GM23338 (cell line): ENCODE results near the gene PAX5. TPM values are rescaled to one million over a fixed set of nuclear protein-coding genes. Genes with fewer than 3 reads are reported as not detected.
A peak's percentile ranks its signal among the peaks of the same experiment; 100 is the strongest.

Experiments used
- ATAC-seq: fragments of 200-7000 bp; cut with Tn5 transposase; 3 replicates; pipeline ENCODE4 v1.9.1; 2020
- DNase-seq: peaks from one replicate; pipeline ENCODE4 v3.0.0-alpha.2; 2015; ENCODE audit warnings: low spot score
- H2AFZ ChIP-seq: fragments of 200-600 bp; sonication (generic); 2 replicates; pipeline ENCODE4 v1.8.0; 2016; ENCODE audit warnings: antibody characterized with exemption, mild to moderate bottlenecking, moderate library complexity
- H3F3A ChIP-seq: fragments of 200-600 bp; sonication (generic); replicated peaks from 2 replicates; pipeline ENCODE4 v1.8.0; 2017; ENCODE audit warnings: antibody characterized with exemption, mixed run types, low read depth
- H3K27ac ChIP-seq: fragments of 200-600 bp; sonication (generic); 2 replicates; pipeline ENCODE4 v1.6.1; 2016; ENCODE audit warnings: low read depth
- H3K27me3 ChIP-seq: fragments of 200-600 bp; sonication (generic); 2 replicates; pipeline ENCODE4 v1.8.0; 2016; ENCODE audit warnings: mild to moderate bottlenecking, mixed run types, moderate library complexity; ENCODE audit not compliant: insufficient read depth
- H3K36me3 ChIP-seq: fragments of 200-600 bp; sonication (generic); 2 replicates; pipeline ENCODE4 v1.8.0; 2016; ENCODE audit warnings: mild to moderate bottlenecking; ENCODE audit not compliant: insufficient read depth
- H3K4me1 ChIP-seq: fragments of 200-600 bp; sonication (generic); 2 replicates; pipeline ENCODE4 v1.8.0; 2016; ENCODE audit warnings: mild to moderate bottlenecking, moderate library complexity; ENCODE audit not compliant: insufficient read depth
- H3K4me2 ChIP-seq: fragments of 200-600 bp; sonication (generic); 2 replicates; pipeline ENCODE4 v1.7.1; 2017; ENCODE audit warnings: mixed run types
- H3K4me3 ChIP-seq: fragments of 200-600 bp; sonication (generic); 2 replicates; pipeline ENCODE4 v1.6.1; 2016; ENCODE audit warnings: mixed run types
- H3K79me2 ChIP-seq: fragments of 200-600 bp; sonication (generic); replicated peaks from 2 replicates; pipeline ENCODE4 v1.8.0; 2017; ENCODE audit warnings: mild to moderate bottlenecking; ENCODE audit not compliant: insufficient read depth
- H3K9me2 ChIP-seq: fragments of 200-600 bp; sonication (generic); 2 replicates; pipeline ENCODE4 v1.8.0; 2017; ENCODE audit not compliant: insufficient read depth
- H4K20me1 ChIP-seq: fragments of 200-600 bp; sonication (generic); replicated peaks from 2 replicates; pipeline ENCODE4 v1.8.0; 2017; ENCODE audit warnings: mild to moderate bottlenecking; ENCODE audit not compliant: insufficient read depth
- H3K27ac Mint-ChIP-seq: 2 replicates; pipeline ENCODE4 v1.8.0; 2020; ENCODE audit warnings: inconsistent platforms, mild to moderate bottlenecking, moderate library complexity, mixed read lengths
- H3K27me3 Mint-ChIP-seq: 3 replicates; pipeline ENCODE4 v1.8.0; 2022; ENCODE audit warnings: low read depth, mild to moderate bottlenecking, moderate library complexity, mixed read lengths, inconsistent platforms; ENCODE audit not compliant: insufficient read depth, poor library complexity
- H3K36me3 Mint-ChIP-seq: 3 replicates; pipeline ENCODE4 v1.8.0; 2021; ENCODE audit warnings: low read depth, mild to moderate bottlenecking, inconsistent platforms, moderate library complexity, mixed read lengths
- H3K4me1 Mint-ChIP-seq: 3 replicates; pipeline ENCODE4 v1.8.0; 2020; ENCODE audit warnings: mild to moderate bottlenecking, inconsistent platforms, mixed read lengths
- H3K4me3 Mint-ChIP-seq: 3 replicates; pipeline ENCODE4 v1.8.0; 2021; ENCODE audit warnings: moderate library complexity, mild to moderate bottlenecking, inconsistent platforms, mixed read lengths
- H3K9me3 Mint-ChIP-seq: 3 replicates; pipeline ENCODE4 v1.8.0; 2020; ENCODE audit warnings: moderate library complexity, mild to moderate bottlenecking, inconsistent platforms, mixed read lengths
- CTCF ChIP-seq, 2 experiments: fragments of 200-600 bp in 1 of 2; sonication (generic) in 1 of 2; conservative IDR thresholded peaks; 2 replicates each; pipeline versions ENCODE4 v1.5.1 to v1.6.1; 2016 to 2017; ENCODE audit warnings: antibody characterized with exemption in 2 of 2, low read depth in 2 of 2, mild to moderate bottlenecking in 2 of 2, moderate library complexity in 1 of 2
- ETS1 ChIP-seq: IDR thresholded peaks from 2 replicates; pipeline ENCODE4 v1.6.1; 2016; ENCODE audit warnings: antibody characterized with exemption
- EZH2 ChIP-seq: fragments of 200-600 bp; sonication (generic); IDR thresholded peaks from one replicate; pipeline ENCODE4 v1.8.0; 2017; ENCODE audit warnings: antibody characterized with exemption, mild to moderate bottlenecking, low read depth; ENCODE audit not compliant: unreplicated experiment
- EZH2phosphoT487 ChIP-seq: fragments of 200-600 bp; sonication (generic); IDR thresholded peaks from one replicate; pipeline ENCODE4 v1.8.1; 2018; ENCODE audit warnings: antibody characterized with exemption; ENCODE audit not compliant: unreplicated experiment
- JUNB ChIP-seq: IDR thresholded peaks from one replicate; pipeline ENCODE4 v1.6.1; 2016; ENCODE audit warnings: antibody characterized with exemption; ENCODE audit not compliant: unreplicated experiment
- NANOG ChIP-seq: IDR thresholded peaks from 2 replicates; pipeline ENCODE4 v1.6.1; 2016; ENCODE audit warnings: antibody characterized with exemption, borderline replicate concordance
- POLR2AphosphoS5 ChIP-seq: IDR thresholded peaks from 2 replicates; pipeline ENCODE4 v1.6.1; 2016; ENCODE audit warnings: antibody characterized with exemption, low read depth
- REST ChIP-seq: IDR thresholded peaks from one replicate; pipeline ENCODE4 v1.6.1; 2018; ENCODE audit warnings: antibody characterized with exemption; ENCODE audit not compliant: unreplicated experiment
- STAT1 ChIP-seq: IDR thresholded peaks from one replicate; pipeline ENCODE4 v1.6.1; 2016; ENCODE audit warnings: antibody characterized with exemption; ENCODE audit not compliant: unreplicated experiment
- ZNF114 ChIP-seq: fragments of 250-450 bp; sonication (Bioruptor Pico); IDR thresholded peaks from 2 replicates; pipeline ENCODE4 v1.5.0; 2020; ENCODE audit warnings: mild to moderate bottlenecking, moderate library complexity
- ZNF331 ChIP-seq: fragments of 250-450 bp; sonication (Bioruptor Pico); IDR thresholded peaks from 2 replicates; pipeline ENCODE4 v1.5.0; 2020; ENCODE audit warnings: low read depth, mild to moderate bottlenecking, moderate library complexity
- polyA plus RNA-seq: library from polyadenylated mRNA; unstranded; fragments of >200 nt; fragmentation: Nextera tagmentation; extraction: Ambion mirVana; gene quantifications from 2 replicates; pipeline ENCODE4 v1.2.1, GENCODE V29; 2016
- total RNA-seq: library from RNA; depleted of rRNA; stranded (reverse); fragments of >200 nt; shearing (Covaris generic); gene quantifications from 2 replicates; pipeline ENCODE4 v1.2.3, GENCODE V29; 2014

Gene PAX5
- total and polyA plus RNA-seq, 2 experiments from 2014 or later: 0.17 to 0.60 TPM

GRCh38 chr9:36854751-36855150 is 179.3 kb downstream of the PAX5 start (continued):
- TF ChIP-seq REST: no peak
- no peak for TF ChIP-seq JUNB
- no peak for TF ChIP-seq ZNF114 (CRISPR knock-in tag)
- no peak for TF ChIP-seq EZH2phosphoT487
- TF ChIP-seq ZNF331: no peak
- TF ChIP-seq CTCF (conservative IDR thresholded peaks at IDR 0.05; ENCODE audit: low read depth in 2 of 2): no peak

- no peak overlapping the region for H3K4me2 ChIP-seq
- H2AFZ ChIP-seq: peak overlapping the region; percentile 63; the same call in 1 of the 2 replicates
- TF ChIP-seq POLR2AphosphoS5 (no peak), EZH2phosphoT487 (no peak), ETS1 (no peak), REST (no peak), ZNF331 (no peak), JUNB (no peak), CTCF (conservative IDR thresholded peaks at IDR 0.05; ENCODE audit: low read depth in 2 of 2) (no peak), STAT1 (no peak), EZH2 (no peak), NANOG (no peak)
- peaks cover 7% of the 10 kb centered on the region for H3K27me3 Mint-ChIP-seq
- no peaks in the 10 kb centered on the region for H3K36me3 Mint-ChIP-seq
- no peak overlapping the region for H3K27ac ChIP-seq
- H3K9me2 ChIP-seq: 0 out of 2 replicates have a peak, but pooled peaks cover 5% of the 10 kb centered on the region
- H3K4me3 ChIP-seq: no peak overlapping the region
- no peaks in the 10 kb centered on the region for H3K27me3 ChIP-seq
- DNase-seq: no peak
- H3K4me3 Mint-ChIP-seq: no peak overlapping the region
- no peak for ATAC-seq
- no peaks in the 10 kb centered on the region for H3F3A ChIP-seq
- no peaks in the 10 kb centered on the region for H3K79me2 ChIP-seq
- no peaks in the 10 kb centered on the region for H4K20me1 ChIP-seq
- peaks cover 3% of the 10 kb centered on the region; the same call in 1 of the 2 replicates for H3K4me1 ChIP-seq
- no peak overlapping the region for H3K27ac Mint-ChIP-seq
- peaks cover 28% of the 10 kb centered on the region for H3K4me1 Mint-ChIP-seq
- H3K36me3 ChIP-seq: no peaks in the 10 kb centered on the region
- H3K9me3 Mint-ChIP-seq: no peaks in the 10 kb centered on the region; the same call in 2 of the 3 replicates
Observed at GRCh38 chr9:36854034-36854433, 180.0 kb downstream of the PAX5 start.
